Right cardiac atrium (tissue), 5 donors: Measurements from ENCODE around the gene ZMYND11. TPM values are rescaled to one million over a fixed set of nuclear protein-coding genes. Genes with fewer than 3 reads are reported as not detected.

Source experiments
- ATAC-seq, 2 donors: fragments of 200-7000 bp; cut with Tn5 transposase; one replicate each; pipeline versions ENCODE4 v1.8.0 to v1.9.1; 2020; ENCODE audit warnings: moderate library complexity in 2 of 2, mild to moderate bottlenecking in 1 of 2
- DNase-seq, 3 donors: peaks; one replicate each; pipeline ENCODE4 v3.0.0-alpha.2; 2020
- H3K27ac ChIP-seq: one replicate; pipeline ENCODE4 v1.5.1; 2013; ENCODE audit warnings: mild to moderate bottlenecking, low read length, control low read depth, moderate library complexity
- H3K27me3 ChIP-seq: one replicate; pipeline ENCODE4 v1.6.1; 2013; ENCODE audit not compliant: control insufficient read depth, insufficient read depth
- H3K4me1 ChIP-seq: one replicate; pipeline ENCODE4 v1.6.1; 2013; ENCODE audit warnings: low read length; ENCODE audit not compliant: control insufficient read depth, insufficient read depth
- H3K4me3 ChIP-seq: one replicate; pipeline ENCODE4 v1.5.1; 2013; ENCODE audit warnings: low read length, control low read depth
- H3K9me3 ChIP-seq: one replicate; pipeline ENCODE4 v1.6.1; 2013; ENCODE audit warnings: low read length; ENCODE audit not compliant: control insufficient read depth
- WGBS: extraction: QIAGEN DNeasy Blood & Tissue Kit; methylation state at CpG from one replicate; pipeline ENCODE4 v1.1.7; 2013; 5-methylcytosine and 5-hydroxymethylcytosine counted together
- intact Hi-C, 4 donors: fragments of 100-400 bp; cut with DNase I; formaldehyde crosslinking; loops; one replicate each; pipeline versions ENCODE4 v1.11.0 to v1.14.0; 2022 to 2023
- polyA plus RNA-seq: library from polyadenylated mRNA; stranded (reverse); fragments of 200-250 nt; gene quantifications from one replicate; pipeline ENCODE4 v1.2.3, GENCODE V29; 2013
- total RNA-seq, 4 donors: library from RNA; stranded (reverse); fragmentation: NEBNext Ultra II Directional; extraction: Animal tissue kit (Norgen Biotek cat#: 25700); gene quantifications; one replicate each; pipeline ENCODE4 v1.2.1, GENCODE V29; 2021
- donor health status: healthy with polysubstance abuse.
- donor health status: DM: no; HTN: yes; CAD: no.
- donor health status: DM: no; HTN: no; CAD: no.
- donor health status: DM: no; HTN: yes; CAD: no; lungs with severe emphysema.
- donor health status: DM: yes; HTN: yes; CAD: no.

Gene ZMYND11
- total and polyA plus RNA-seq, 5 donors: 42.2 to 89.4 (median 83.4) TPM

DNA sequence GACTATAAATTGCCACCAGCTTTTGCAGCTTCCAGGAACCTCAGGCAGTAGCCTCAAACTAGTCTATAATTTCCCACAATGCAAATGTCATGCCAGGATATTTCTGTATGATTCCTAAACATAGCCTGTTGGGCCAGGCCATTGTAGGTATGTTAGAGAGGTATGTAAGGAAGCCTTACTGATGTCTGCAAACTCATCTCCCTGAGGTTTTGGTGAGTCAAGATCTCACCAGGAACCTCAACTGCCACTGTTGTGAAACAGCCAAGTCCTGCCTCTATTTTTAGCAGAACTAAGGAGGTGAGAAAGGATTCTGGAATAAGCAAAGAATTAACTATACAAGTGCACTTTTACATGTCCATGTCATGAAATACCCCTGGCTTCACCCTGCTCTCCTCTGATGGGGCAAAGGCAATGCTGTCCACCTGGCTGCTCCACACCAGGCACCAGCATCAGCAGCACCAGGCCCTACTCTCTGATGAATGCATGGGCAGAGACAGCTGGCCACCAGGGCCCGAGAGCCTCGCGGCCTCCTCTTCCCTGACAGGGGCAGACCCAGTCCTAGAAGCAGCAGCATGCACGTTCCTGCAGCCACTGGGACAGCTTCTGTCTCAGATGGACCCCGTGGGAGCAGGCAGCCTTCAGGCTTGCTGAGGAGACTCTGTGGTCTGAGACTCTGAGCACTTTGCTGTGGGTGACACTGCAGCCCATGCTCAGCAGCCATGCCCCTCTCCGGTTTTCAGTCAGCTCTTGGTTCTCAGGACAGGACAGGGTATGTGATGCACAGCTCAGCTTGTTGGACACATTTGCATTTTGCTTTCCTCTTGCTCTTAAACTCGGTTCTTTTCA lies 147.3 kb downstream of the ZMYND11 start:
- intact Hi-C loops: no loop called here
- WGBS: 78% methylated on average over 7 of the region's 7 CpGs
- Histone ChIP-seq H3K27ac (no peak overlapping the region), H3K4me1 (no peaks in the 10 kb centered on the region), H3K4me3 (no peak overlapping the region), H3K27me3 (no peaks in the 10 kb centered on the region), H3K9me3 (no peaks in the 10 kb centered on the region)
- ATAC-seq (no peak), DNase-seq (no peak)

DNA sequence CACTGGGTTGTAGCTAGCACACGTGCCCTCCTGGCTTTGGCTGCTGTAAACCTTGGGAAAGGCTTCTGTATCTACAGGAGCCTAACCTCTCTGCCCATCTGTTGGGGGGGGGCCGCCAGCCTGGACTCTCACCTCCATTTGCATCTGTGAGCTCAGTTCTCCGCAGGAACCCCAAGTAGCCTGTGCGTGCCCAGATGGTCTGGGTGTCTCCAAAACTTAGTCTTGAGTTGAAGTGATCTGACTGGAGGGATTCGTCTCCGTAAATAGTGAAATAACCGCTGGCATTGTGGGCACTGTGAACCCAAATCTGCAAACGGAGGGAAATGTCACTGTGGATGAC lies 147.9 kb downstream of the ZMYND11 start:
- no peak for ATAC-seq
- intact Hi-C loops: no loop called here

DNA sequence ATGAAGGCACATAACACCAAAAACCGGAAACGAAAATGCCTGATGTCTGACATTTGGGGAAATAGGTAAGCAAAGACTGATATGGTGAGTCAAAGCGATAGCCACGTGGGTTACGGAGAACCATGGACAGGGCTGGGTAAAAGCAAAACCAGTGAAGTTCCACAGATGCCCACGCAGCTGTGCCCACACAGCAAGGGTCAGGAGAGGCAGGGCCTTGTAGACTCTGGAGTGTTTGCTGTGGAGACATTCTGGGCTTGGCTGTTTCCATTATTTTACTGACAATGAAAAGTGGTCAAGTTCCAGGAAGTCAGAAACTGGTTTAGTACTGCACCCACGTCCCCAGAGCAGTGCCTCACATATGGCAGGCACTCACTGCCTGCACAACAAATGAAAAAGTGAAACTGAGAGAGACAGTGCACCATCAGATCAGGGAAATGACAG lies 148.7 kb downstream of the ZMYND11 start:
- Histone ChIP-seq H3K4me3 (no peak overlapping the region), H3K9me3 (no peaks in the 10 kb centered on the region), H3K4me1 (no peaks in the 10 kb centered on the region), H3K27me3 (no peaks in the 10 kb centered on the region), H3K27ac (no peak overlapping the region)
- intact Hi-C loops: no loop called here
- WGBS: 91% methylated on average over 7 of the region's 7 CpGs
- ATAC-seq (no peak), DNase-seq (no peak)

More for the DNA sequence above, 147.9 kb downstream of the ZMYND11 start:
- no peaks in the 10 kb centered on the region for H3K9me3 ChIP-seq
- H3K27me3 ChIP-seq: no peaks in the 10 kb centered on the region
- WGBS: 89% methylated on average over 8 of the region's 8 CpGs
- H3K4me3 ChIP-seq: no peak overlapping the region
- no peaks in the 10 kb centered on the region for H3K4me1 ChIP-seq
- no peak overlapping the region for H3K27ac ChIP-seq
- no peak for DNase-seq

DNA sequence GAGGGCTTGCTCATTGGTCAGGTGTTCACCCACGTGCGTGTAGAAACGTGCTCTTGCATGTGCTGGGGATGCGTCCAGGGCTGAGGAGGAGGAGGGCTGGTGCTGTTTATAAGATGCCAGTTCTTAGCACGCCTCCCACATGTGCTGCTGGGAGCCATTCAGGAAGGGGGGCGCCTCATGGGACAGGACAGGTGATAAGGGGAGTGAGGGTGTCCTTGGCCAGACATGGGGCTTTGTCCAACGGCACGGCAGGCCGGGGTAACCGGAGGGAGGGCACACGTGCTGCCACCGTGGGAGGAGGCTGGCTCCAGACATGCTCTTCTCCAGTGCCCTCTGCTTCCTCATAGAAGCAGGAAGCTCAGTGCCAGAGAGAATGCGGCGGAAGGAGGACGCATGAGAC lies 150.0 kb downstream of the ZMYND11 start:
- H3K27ac ChIP-seq: no peak overlapping the region
- no peaks in the 10 kb centered on the region for H3K9me3 ChIP-seq
- DNase-seq: no peak
- intact Hi-C loops: no loop called here
- H3K4me1 ChIP-seq: no peaks in the 10 kb centered on the region
- ATAC-seq: peak; percentile 17 to 48
- H3K27me3 ChIP-seq: no peaks in the 10 kb centered on the region
- H3K4me3 ChIP-seq: no peak overlapping the region
- WGBS: 67% methylated on average over 15 of the region's 15 CpGs

DNA sequence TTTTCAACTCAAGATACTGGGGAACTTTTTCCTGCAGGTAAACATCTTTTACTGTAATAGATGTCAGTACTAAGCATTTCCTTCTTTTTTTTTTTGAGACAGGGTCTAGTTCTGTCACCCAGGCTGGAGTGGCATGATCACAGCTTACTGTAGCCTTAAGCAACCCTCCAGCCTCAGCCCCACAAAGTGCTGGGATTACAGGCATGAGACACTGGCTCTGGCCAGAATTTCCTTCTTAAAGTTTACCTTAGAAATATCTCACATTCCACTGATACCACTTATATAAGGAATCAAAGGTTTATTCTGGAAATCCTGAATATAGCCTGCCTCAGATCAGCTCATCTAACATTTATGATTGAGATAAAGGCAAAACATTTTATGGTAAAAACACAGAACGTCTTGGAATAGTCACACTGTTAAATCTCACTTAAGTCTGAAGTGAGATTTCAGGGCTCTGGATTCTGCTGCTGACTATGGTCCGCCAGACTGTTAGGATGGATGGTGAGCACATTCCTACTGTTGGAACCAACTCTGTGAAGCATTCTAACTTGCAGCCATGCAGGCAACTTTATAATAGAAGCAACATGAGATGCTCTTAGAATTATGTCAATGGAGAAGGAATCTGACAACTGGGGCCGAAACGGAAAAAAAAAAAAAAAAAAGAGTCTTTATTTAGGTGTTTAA lies 151.9 kb downstream of the ZMYND11 start:
- ATAC-seq (no peak), DNase-seq (no peak)
- H3K27me3 ChIP-seq: no peaks in the 10 kb centered on the region
- H3K9me3 ChIP-seq: no peaks in the 10 kb centered on the region
- no peak overlapping the region for H3K27ac ChIP-seq
- H3K4me1 ChIP-seq: no peaks in the 10 kb centered on the region
- intact Hi-C loops: no loop called here
- WGBS: 85% methylated on average over 4 of the region's 4 CpGs
- H3K4me3 ChIP-seq: no peak overlapping the region

DNA sequence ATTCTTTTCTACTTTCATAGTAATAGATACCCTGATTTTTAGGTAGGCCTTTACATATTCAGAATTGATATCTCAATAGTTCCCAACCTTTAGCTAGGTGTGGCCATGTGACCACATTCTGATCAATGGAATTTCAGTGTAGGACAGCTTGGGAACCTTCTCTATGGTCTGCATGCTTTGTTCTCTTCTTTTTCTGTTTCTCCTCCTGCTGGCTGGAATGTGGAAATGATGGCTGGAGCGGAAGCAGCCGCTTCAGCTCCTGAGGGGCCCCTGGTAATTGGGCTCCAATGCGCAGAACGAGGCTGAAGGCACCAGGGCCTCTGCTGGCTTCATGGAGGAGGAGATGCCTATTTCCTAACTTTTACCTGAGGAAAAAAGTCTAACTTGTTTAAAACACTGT lies 152.6 kb downstream of the ZMYND11 start:
- H3K4me3 ChIP-seq: no peak overlapping the region
- H3K4me1 ChIP-seq: no peaks in the 10 kb centered on the region
- 98% methylated on average over 4 of the region's 4 CpGs for WGBS
- no peak for DNase-seq
- H3K9me3 ChIP-seq: no peaks in the 10 kb centered on the region
- no peaks in the 10 kb centered on the region for H3K27me3 ChIP-seq
- intact Hi-C loops: no loop called here
- ATAC-seq: no peak
- H3K27ac ChIP-seq: no peak overlapping the region

DNA sequence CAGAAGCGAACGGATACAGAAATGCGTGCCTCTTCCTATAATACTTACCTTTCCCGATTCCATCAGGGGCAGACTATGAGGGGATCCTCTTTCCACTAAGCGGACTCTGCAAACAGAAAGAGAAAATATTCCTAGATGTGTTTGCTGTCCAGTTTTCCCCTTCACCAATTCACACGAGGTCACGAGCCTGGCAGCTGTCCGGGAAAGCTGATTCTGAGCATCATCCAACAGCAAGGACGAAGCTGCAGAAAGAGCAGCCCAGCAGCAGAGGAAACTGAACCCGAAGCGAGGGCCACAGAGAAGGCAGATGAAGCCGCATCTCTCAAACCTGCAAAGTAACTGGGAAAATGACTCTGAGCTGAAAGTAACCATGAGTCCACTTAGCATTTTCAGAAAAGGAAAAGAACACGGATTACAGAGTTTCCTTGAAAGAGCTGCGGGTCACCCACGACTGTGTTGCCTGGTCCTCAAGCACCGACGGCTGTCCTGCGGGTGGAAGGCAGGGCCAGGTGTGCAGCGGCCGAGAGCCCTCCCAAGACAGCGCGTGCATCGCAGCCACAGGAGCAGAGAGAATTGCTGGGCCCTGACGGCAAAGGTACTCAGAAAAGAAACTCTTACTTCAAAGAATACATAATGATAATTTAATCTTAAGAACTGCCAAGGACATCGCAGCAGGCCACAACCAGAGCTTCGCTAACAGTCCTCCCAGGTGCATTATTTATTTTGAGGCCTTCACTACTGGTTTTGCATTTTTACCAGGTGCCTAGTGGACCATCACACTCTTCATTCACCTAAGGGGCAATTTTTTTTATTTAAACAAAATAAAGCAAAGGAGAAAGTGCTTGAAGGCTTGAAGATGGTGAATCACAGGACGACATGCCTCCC lies 153.3 kb downstream of the ZMYND11 start:
- H3K4me3 ChIP-seq: no peak overlapping the region
- DNase-seq (no peak), ATAC-seq (no peak)
- no peaks in the 10 kb centered on the region for H3K4me1 ChIP-seq
- WGBS: 92% methylated on average over 27 of the region's 27 CpGs
- intact Hi-C loops: no loop called here
- no peaks in the 10 kb centered on the region for H3K27me3 ChIP-seq
- no peaks in the 10 kb centered on the region for H3K9me3 ChIP-seq
- H3K27ac ChIP-seq: no peak overlapping the region

DNA sequence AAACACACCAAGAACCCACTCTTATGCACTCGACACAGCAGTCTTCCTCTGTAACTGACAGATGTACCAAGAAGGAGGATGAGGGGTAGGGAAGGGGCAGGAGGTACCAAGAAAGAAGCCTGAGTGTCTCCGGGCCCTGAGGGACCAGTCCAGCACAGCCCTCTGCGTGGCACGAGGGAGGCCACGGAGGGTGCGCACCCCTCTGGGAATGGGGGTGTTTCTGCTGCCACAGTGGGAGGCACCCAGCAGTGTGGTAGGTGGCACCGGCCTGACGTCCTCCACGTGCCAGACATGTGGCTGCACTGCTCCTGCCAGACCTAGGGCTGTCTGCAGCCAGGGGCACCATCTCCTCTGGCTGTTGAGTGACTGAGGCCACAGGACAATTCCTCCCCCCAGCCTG lies 154.3 kb downstream of the ZMYND11 start:
- intact Hi-C loops: no loop called here
- H3K4me3 ChIP-seq: no peak overlapping the region
- WGBS: 85% methylated on average over 9 of the region's 9 CpGs
- no peak for DNase-seq
- H3K27me3 ChIP-seq: no peaks in the 10 kb centered on the region
- no peak overlapping the region for H3K27ac ChIP-seq
- no peaks in the 10 kb centered on the region for H3K4me1 ChIP-seq
- H3K9me3 ChIP-seq: no peaks in the 10 kb centered on the region
- peak; percentile 20 to 23 for ATAC-seq

DNA sequence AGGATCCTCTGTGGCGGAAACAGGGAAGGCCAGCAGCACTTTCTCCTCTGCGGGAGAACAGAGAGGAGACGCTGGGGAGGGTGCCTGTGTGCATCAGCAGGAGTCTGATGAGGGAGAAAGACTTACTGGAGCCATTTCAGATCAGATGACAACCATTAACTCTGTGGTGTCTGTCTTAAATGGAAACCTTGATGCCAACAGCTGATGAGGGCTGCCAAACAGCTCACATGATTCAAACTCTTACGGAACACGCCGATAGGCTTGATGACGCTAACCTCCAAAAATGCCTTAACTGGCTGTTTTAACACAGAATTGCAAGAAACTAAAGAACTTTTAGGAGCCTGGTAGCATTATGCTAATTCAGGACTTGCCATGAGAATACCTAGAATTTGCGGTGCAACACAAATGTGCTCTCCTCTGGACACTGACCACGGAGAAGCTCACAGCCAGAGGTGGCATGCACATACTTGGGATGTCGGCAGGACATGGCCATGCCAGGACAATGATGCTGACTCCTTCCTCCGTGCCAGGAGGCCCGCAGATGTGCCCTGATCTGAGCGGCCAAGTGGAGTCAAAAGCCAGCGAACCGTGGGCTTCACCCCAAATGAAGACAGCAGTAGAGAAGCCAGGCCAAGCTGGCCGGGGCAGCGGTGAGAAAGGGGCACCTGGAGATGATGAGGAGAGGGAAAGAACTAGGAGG lies 154.9 kb downstream of the ZMYND11 start:
- Histone ChIP-seq H3K27ac (no peak overlapping the region), H3K4me3 (no peak overlapping the region), H3K27me3 (no peaks in the 10 kb centered on the region), H3K9me3 (no peaks in the 10 kb centered on the region), H3K4me1 (no peaks in the 10 kb centered on the region)
- whole genome bisulfite sequencing: 78% methylated on average over 17 of the region's 17 CpGs
- DNase-seq (no peak), ATAC-seq (no peak)
- intact Hi-C loops: no loop called here

DNA sequence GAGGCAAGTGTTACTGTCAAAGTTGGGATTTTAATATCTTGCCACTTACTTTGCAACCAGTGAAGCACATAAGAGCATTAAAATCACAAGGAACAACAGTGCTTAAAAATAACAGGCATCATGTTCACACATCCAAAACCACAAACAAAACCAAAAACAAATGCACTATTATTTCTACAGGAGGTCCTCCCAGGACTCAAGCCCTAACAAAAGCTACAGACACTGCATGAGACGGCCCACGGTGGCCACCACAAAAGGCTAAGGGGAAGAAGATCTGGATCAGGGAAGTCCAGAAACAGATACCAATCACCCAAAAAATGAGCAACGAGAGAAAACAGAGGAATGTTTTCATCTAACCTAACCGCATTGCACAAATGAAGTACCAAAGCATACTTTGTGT lies 158.4 kb downstream of the ZMYND11 start:
- H3K27me3 ChIP-seq: no peaks in the 10 kb centered on the region
- H3K4me1 ChIP-seq: no peaks in the 10 kb centered on the region
- intact Hi-C loops: no loop called here
- no peak overlapping the region for H3K27ac ChIP-seq
- no peaks in the 10 kb centered on the region for H3K9me3 ChIP-seq
- no peak for DNase-seq
- WGBS: 86% methylated on average over 4 of the region's 4 CpGs
- ATAC-seq: no peak
- H3K4me3 ChIP-seq: no peak overlapping the region
